Activated T-cell treated with anti-CD3 and anti-CD28 coated beads, Interleukin-2, amount 50 U/mL, for 72 hours (primary cell): ENCODE results near the gene SEL1L3. TPM values are rescaled to one million over a fixed set of nuclear protein-coding genes. Genes with fewer than 3 reads are reported as not detected.

Experiments
- ATAC-seq, 2 donors: fragments of 150-1000 bp; cut with Tn5 transposase; replicated peaks in 1 of 2; 2 replicates each; pipeline ENCODE4 v1.10.0; 2021; ENCODE audit warnings: moderate library complexity in 2 of 2, mild to moderate bottlenecking in 1 of 2
- DNase-seq, 2 donors: peaks; one replicate each; pipeline ENCODE4 v3.0.0; 2021 to 2022; ENCODE audit warnings: mixed read lengths in 1 of 2
- H3K27ac Mint-ChIP-seq: one replicate; pipeline ENCODE4 v1.8.0; 2022; ENCODE audit warnings: mild to moderate bottlenecking, moderate library complexity, mixed read lengths
- H3K27me3 Mint-ChIP-seq: one replicate; pipeline ENCODE4 v1.8.0; 2022; ENCODE audit warnings: low read depth, mixed read lengths
- H3K36me3 Mint-ChIP-seq, 2 donors: one replicate each; pipeline ENCODE4 v1.8.0; 2022; ENCODE audit warnings: mixed read lengths in 2 of 2, mild to moderate bottlenecking in 1 of 2; ENCODE audit not compliant: insufficient read depth in 2 of 2
- H3K4me1 Mint-ChIP-seq: one replicate; pipeline ENCODE4 v1.8.0; 2022; ENCODE audit warnings: low read depth, mixed read lengths
- H3K4me3 Mint-ChIP-seq, 2 donors: one replicate each; pipeline ENCODE4 v1.8.0; 2022; ENCODE audit warnings: mild to moderate bottlenecking in 2 of 2, mixed read lengths in 2 of 2, moderate library complexity in 2 of 2
- H3K9me3 Mint-ChIP-seq, 2 donors: one replicate each; pipeline ENCODE4 v1.8.0; 2022; ENCODE audit warnings: mixed read lengths in 2 of 2
- total RNA-seq, 2 donors: library from RNA; stranded (reverse); gene quantifications; one replicate each; pipeline ENCODE4 v1.2.3, GENCODE V29; 2022

The SEL1L3 gene
- total RNA-seq, 2 donors from 2014 or later, result 27.7 to 61.2 TPM

DNA sequence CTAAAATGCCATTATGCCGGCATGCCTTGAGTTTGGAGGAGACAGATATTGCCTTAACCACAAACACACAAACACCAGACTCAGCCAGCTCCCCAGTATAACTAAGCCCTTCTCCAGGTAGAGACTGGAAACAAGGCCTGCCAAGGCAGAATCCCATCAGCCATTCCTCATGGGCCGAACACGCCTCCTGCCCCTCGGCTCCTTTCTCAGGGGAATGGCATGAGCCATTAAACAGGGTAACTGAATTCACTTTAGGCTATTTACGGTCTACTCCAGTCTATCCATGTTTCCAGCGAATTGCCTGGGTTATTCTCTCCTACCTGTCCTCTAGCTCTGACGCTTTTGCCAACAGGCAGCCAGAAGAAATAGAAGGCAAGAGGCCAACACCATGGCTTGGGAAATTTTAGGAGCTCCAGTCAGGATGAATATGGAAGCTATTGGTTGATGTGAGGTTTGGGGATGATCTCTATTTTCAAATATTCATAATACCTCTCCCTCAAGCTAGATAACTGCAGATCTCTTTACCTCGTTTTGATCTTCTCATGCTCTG, 4.9 kb downstream of the SEL1L3 start:
- H3K36me3 Mint-ChIP-seq, result peaks cover 4 to 8% of the 10 kb centered on the region in 2 donors

DNA sequence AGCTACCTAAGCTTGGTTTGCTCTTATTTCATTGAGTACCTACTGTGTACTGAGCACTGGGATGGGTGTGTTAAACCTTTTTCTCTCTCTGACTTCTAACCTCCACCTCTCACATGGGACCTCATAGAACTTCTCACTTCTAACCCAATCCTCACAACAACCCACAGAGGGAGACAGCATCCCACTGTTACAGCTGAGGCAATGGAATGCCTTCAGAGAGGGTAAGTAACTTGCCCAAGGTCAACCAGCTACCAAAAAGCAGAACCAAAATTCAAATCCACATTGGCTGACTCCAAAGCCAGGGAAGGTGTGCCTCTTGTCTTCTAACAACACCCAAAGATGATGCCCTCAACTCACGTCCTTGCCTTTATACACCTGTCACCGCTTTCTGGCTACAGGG, 5.4 kb downstream of the SEL1L3 start:
- H3K4me1 Mint-ChIP-seq, result peaks cover 73% of the 10 kb centered on the region
- DNase-seq, result no peak
- H3K27me3 Mint-ChIP-seq, result no peaks in the 10 kb centered on the region
- peak overlapping the region; percentile 26 for H3K27ac Mint-ChIP-seq
- no peak for ATAC-seq
- no peaks in the 10 kb centered on the region for H3K9me3 Mint-ChIP-seq
- H3K36me3 Mint-ChIP-seq, result peaks cover 4 to 8% of the 10 kb centered on the region in 2 donors
- peak overlapping the region in 1 of 2 donors; percentile 14 for H3K4me3 Mint-ChIP-seq

More for the DNA sequence above, 4.9 kb downstream of the SEL1L3 start:
- no peaks in the 10 kb centered on the region for H3K27me3 Mint-ChIP-seq
- H3K4me3 Mint-ChIP-seq, result peak overlapping the region in 1 of 2 donors; percentile 29
- DNase-seq (no peak), ATAC-seq (no peak)
- H3K4me1 Mint-ChIP-seq, result peaks cover 73% of the 10 kb centered on the region
- H3K27ac Mint-ChIP-seq, result peak overlapping the region; percentile 93
- no peaks in the 10 kb centered on the region for H3K9me3 Mint-ChIP-seq

DNA sequence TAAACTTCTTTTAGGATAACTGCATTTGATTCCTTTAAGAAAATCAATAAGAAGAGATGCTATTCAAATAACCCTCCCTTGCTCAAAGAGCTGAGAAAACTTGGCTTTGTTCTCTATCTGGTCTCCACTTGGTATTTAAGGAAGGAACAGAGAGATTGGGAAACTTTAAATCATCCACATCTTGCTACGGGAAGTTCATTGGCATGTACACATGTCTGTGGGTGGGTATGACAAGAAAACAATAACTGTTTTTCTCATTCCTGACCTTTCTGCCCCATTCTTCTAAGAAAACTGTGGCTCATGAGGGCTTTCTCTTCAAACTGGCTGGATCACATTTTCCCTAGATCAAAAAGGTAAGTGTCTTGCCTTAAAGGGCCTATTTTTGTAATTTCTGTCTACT, 6.0 kb downstream of the SEL1L3 start:
- Mint-ChIP-seq H3K27me3 (no peaks in the 10 kb centered on the region), H3K4me3 (peak overlapping the region in 1 of 2 donors; percentile 14), H3K36me3 (peaks cover under 1 to 5% of the 10 kb centered on the region in 2 donors), H3K9me3 (no peaks in the 10 kb centered on the region), H3K4me1 (peaks cover 68% of the 10 kb centered on the region), H3K27ac (peak overlapping the region; percentile 26)
- DNase-seq (no peak), ATAC-seq (no peak)

DNA sequence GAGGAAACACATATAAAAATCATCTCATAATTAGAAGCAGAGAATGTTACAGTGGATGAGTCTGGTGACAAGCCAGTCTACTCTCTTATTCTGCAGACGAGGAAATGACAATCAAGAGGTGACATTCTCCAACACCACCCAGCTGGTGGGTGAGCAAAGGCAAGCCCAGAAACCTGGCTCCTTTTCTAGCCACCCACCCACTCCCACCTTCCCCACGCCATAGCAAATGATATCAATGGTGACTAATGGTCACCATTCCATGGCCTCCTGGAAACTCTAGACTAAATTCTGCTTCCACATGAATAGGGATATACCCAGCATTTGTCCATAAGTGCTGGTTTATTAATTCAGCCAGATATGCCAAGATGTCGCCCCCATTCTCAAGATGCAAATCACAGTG, 10.7 kb downstream of the SEL1L3 start:
- Mint-ChIP-seq H3K4me1 (peaks cover 58% of the 10 kb centered on the region), H3K27ac (no peak overlapping the region), H3K4me3 (no peak overlapping the region), H3K27me3 (no peaks in the 10 kb centered on the region), H3K36me3 (peaks cover under 1 to 2% of the 10 kb centered on the region in 2 donors), H3K9me3 (no peaks in the 10 kb centered on the region)
- no peak for DNase-seq
- ATAC-seq, result no peak

DNA sequence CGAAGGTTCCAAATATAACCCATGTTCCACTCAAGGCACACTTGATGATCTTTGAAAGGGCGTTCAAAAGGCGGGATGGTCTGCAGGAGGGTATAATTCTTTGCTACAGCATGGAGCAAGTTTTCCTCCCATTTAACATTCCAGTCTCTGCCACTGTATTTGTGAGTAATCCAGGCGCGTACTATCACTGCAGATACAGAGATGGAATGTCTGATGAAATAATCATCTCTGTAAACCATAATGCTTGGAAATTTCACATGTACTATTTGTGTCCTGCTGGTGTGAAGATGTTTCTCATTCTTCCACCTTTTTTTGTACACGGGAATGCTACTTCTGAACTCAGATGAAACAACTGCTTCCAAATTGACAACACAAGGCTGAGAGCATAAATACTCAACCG, 15.5 kb downstream of the SEL1L3 start:
- Mint-ChIP-seq H3K4me3 (peak overlapping the region in 1 of 2 donors; percentile 30), H3K27me3 (no peaks in the 10 kb centered on the region)
- ATAC-seq, result no peak

DNA sequence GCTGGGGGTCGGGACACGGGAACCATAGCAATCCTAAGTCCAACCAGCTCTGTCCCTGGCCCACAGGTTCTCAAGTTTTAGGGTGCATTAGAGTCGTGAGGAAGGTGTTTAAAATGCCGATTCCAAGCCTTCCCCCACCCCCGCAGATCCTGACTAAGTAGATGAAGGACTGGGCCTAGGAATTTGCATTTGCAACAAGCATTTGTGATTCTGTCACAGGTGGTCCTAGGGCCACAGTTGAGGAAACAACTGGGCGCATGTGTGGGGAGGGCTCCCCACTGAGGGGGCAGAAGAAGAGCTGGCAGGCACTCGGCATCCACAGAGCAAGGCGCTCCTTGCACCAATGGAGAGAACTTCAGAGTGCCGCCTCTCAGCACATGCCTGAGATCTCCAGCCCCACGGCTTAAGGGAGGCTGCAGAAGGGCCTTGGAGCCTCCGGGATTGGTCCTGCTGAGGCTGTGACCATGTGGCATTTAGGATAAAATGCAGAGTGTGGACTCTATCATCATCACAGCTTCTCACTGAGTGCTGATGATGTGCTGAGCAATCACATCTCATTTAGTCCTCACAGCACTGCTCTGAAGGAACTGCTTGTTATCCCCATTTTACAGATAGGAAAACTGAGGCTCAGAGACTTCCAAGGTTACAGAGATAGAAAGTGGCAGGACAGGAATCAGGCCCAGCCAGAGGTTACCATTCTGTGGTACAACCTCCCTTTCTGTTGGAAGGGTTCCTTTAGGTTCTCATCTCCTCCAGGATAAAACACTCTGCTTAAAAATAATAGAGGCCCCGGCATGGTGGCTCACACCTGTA, 16.7 kb downstream of the SEL1L3 start:
- peaks cover 4 to 8% of the 10 kb centered on the region in 2 donors for H3K36me3 Mint-ChIP-seq
- DNase-seq, result no peak
- no peaks in the 10 kb centered on the region for H3K27me3 Mint-ChIP-seq
- no peaks in the 10 kb centered on the region for H3K9me3 Mint-ChIP-seq
- no peak for ATAC-seq
- H3K4me3 Mint-ChIP-seq, result peak overlapping the region in 1 of 2 donors; percentile 5
- H3K4me1 Mint-ChIP-seq, result peaks cover 86% of the 10 kb centered on the region
- peak overlapping the region; percentile 7 for H3K27ac Mint-ChIP-seq

More for the DNA sequence above, 15.5 kb downstream of the SEL1L3 start:
- H3K27ac Mint-ChIP-seq, result peak overlapping the region; percentile 49
- no peaks in the 10 kb centered on the region for H3K9me3 Mint-ChIP-seq
- peaks cover 4 to 8% of the 10 kb centered on the region in 2 donors for H3K36me3 Mint-ChIP-seq
- H3K4me1 Mint-ChIP-seq, result peaks cover 76% of the 10 kb centered on the region
- DNase-seq, result no peak

DNA sequence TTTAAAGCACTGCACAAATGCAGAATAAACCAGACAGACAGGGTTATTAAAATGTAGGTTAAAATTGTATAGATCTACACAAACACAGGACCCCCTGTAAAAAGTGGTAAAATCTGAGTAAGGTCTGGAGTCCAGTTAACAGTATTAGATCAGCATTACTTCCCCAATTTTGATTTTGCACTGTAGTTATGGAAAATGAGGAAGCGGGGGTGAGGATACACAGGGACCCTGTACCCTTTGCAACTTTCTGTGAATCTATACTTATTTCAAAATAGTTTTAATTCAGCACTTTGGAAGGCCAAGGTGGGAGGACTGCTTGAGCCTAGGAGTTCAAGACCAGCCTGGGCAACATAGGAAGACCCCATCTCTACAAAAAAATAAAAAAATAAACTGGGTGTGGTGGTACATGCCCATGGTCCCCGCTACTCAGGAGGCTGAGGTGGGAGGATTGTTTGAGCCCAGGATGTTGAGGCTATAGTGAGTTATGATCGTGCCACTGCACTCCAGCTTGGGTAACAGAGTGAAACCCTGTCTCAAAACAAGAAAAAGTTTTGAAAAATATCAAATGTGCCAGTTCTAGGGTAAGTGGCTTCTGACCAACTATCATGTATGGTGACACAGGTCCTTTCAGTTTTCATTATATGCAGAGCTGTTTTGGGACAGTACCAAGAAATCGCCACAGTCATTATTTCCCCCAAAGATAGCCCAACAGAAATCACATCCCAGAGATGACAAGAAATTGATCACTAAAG, 17.7 kb downstream of the SEL1L3 start:
- H3K4me3 Mint-ChIP-seq, result peak overlapping the region in 1 of 2 donors; percentile 5
- H3K4me1 Mint-ChIP-seq, result peaks cover 78% of the 10 kb centered on the region
- H3K36me3 Mint-ChIP-seq, result peaks cover 4 to 9% of the 10 kb centered on the region in 2 donors
- peak overlapping the region; percentile 43 for H3K27ac Mint-ChIP-seq
- no peaks in the 10 kb centered on the region for H3K27me3 Mint-ChIP-seq
- H3K9me3 Mint-ChIP-seq, result no peaks in the 10 kb centered on the region
- DNase-seq (peak in 1 of 2 donors; percentile 20), ATAC-seq (peak; percentile 80 to 84)

DNA sequence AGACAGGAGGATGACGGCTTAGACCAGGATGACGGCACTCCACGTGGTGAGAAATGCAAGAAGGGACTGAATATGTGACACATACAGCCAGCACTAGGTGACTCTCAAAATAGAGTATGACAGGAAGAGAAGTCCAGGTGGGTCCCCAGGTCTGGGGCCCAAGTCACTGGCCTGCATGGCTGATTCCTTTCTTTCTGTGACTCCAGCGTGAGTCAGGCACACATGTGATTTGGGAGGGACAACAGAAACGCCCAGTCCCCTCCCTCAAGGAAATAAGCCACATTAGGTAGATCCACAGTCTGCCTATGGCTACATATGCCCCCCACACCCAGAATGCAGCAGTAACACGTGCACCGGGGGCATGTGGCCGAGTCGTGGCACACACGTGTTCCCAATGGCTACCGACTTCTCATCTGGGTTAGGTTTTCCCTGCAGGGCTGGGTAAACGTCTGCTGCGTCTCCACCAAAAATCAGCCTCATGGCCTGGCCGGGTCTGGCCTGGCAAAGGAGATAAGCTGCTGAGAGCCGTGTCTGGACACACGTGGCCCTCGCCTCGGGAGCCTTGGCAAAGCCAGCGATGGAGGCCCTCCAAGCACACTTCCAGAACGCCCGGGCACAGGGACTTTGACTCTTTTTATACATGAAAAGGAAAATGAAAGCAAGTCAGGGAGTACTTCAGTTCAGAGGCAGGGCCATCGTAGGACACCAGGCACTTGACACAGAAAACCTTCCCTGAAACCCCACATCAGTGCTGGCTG, 19.3 kb downstream of the SEL1L3 start:
- H3K27me3 Mint-ChIP-seq, result no peaks in the 10 kb centered on the region
- peak overlapping the region; percentile 87 for H3K27ac Mint-ChIP-seq
- peaks cover 66% of the 10 kb centered on the region for H3K4me1 Mint-ChIP-seq
- DNase-seq (no peak), ATAC-seq (peak; percentile 20 to 45)
- no peaks in the 10 kb centered on the region for H3K9me3 Mint-ChIP-seq
- H3K36me3 Mint-ChIP-seq, result peaks cover 4 to 8% of the 10 kb centered on the region in 2 donors
- peak overlapping the region; percentile 51 to 61 for H3K4me3 Mint-ChIP-seq

DNA sequence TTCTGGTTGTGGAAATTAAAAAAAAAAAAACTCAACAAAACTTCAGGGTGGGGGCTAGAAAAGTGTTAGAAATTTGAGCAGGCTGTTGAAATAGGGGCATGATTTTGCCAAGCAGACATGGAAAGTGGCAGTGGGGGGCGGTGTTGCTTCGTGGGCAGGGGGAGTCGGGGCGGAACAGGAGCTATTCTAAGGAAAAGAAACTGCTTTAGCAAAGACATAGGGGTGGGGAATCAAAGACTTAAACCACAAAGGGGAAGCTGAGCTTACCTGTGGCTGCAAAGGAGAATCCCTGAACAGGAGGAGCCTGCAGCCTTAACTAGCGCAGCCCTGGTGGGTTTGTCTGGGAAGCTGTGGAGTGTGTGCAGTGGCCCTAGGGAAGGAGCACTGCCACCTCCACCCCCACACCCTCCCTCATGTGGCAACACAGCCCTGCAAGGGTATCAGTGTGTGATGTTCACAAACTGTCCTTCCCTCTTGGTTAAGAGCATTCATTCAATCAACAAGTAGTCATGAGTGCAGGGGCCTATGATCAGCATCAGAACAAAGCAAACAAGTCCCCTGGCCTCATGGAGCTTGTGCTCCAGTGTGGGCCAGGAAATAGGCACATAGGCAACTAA, 20.5 kb downstream of the SEL1L3 start:
- peaks cover 55% of the 10 kb centered on the region for H3K4me1 Mint-ChIP-seq
- ATAC-seq, result peak in 1 of 2 donors; percentile 23
- H3K27me3 Mint-ChIP-seq, result no peaks in the 10 kb centered on the region
- H3K36me3 Mint-ChIP-seq, result peaks cover 4 to 8% of the 10 kb centered on the region in 2 donors
- peak; percentile 28 to 39 for DNase-seq
- no peaks in the 10 kb centered on the region for H3K9me3 Mint-ChIP-seq
- H3K4me3 Mint-ChIP-seq, result peak overlapping the region; percentile 46 to 70
- H3K27ac Mint-ChIP-seq, result peak overlapping the region; percentile 59

DNA sequence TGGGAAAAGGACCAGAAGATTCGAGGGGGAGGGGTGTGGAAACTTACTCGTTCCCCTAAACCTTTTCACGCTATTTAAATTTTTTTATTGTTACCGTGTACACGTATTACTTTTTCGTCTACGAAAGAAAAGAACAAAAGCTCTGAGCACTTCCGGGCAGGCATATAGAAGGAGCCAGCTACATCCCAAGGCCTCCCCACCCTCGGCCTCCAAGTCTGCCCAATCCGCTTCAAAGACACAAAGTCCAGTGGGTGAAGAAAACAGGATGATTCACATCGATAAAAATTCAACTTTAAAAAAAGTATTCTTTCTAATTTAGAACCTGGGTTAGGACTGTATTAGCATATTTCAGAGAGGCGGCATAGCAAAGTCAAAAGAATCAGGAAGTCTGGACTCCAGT, 23.1 kb downstream of the SEL1L3 start:
- no peak for ATAC-seq
- Mint-ChIP-seq H3K4me1 (peaks cover 37% of the 10 kb centered on the region), H3K9me3 (no peaks in the 10 kb centered on the region), H3K36me3 (peaks cover 0 to 6% of the 10 kb centered on the region in 2 donors), H3K27me3 (no peaks in the 10 kb centered on the region), H3K27ac (no peak overlapping the region), H3K4me3 (no peak overlapping the region)
- DNase-seq, result no peak

DNA sequence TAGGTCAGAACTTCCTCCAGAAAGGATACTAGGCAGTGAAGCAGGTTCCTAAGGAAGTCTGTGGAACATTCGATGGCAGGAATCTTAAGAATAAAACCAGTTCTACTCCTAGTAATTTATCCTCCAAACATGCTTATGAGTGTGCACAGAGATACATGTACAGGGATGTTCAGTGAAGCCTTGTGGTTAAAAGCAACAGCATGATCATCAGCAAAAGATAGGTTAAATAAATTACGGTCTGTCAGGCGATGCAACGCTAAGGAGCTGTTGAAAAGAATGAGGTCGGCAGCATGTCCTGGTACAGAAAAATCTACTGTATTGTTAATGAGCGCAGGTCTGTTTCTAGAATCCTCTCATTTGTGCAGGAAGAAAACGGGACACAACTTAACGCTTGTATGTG, 23.6 kb downstream of the SEL1L3 start:
- Mint-ChIP-seq H3K27ac (no peak overlapping the region), H3K4me1 (peaks cover 33% of the 10 kb centered on the region)
- no peak for ATAC-seq

DNA sequence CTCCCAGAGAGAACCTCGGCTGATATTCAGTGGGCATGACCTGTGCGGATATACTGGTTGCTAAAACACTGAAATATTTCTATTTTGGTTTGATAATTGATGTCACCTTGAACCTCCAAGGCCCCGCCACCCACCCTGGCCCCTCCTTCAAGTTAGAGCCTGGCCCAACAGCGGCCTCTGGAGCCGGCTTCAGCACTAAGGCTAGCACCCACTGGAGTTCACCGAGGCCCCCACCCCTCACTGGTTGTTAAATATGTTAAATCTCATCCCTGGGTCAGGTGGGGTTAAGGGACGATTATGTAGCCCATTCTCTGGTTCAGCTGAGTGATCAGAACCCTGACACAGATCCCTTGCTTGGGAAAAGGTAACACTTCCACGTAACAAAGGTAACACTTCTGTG, 24.3 kb downstream of the SEL1L3 start:
- ATAC-seq (no peak), DNase-seq (no peak)
- no peaks in the 10 kb centered on the region for H3K27me3 Mint-ChIP-seq
- H3K27ac Mint-ChIP-seq, result no peak overlapping the region
- H3K4me1 Mint-ChIP-seq, result peaks cover 26% of the 10 kb centered on the region
- H3K9me3 Mint-ChIP-seq, result no peaks in the 10 kb centered on the region
- H3K36me3 Mint-ChIP-seq, result peaks cover 0 to 6% of the 10 kb centered on the region in 2 donors
- H3K4me3 Mint-ChIP-seq, result no peak overlapping the region

More for the DNA sequence above, 23.6 kb downstream of the SEL1L3 start:
- Mint-ChIP-seq H3K27me3 (no peaks in the 10 kb centered on the region), H3K9me3 (no peaks in the 10 kb centered on the region), H3K4me3 (no peak overlapping the region), H3K36me3 (peaks cover 0 to 6% of the 10 kb centered on the region in 2 donors)
- DNase-seq, result no peak
